Testis (tissue), 2 donors: ENCODE results near the gene ALG14.

ENCODE experiments used
- CTCF ChIP-seq, 3 experiments: fragments of 450-650 bp in 2 of 3; fragments of 200-600 bp in 1 of 3; sonication (generic) in 1 of 3; IDR thresholded peaks; one replicate each; pipeline ENCODE4 v1.5.1; 2016 to 2019; ENCODE audit warnings: antibody characterized with exemption in 3 of 3, mild to moderate bottlenecking in 2 of 3, moderate library complexity in 1 of 3
- POLR2A ChIP-seq: fragments of 450-650 bp; IDR thresholded peaks from one replicate; pipeline ENCODE4 v1.6.1; 2017; ENCODE audit warnings: antibody characterized with exemption, mild to moderate bottlenecking, moderate library complexity

DNA sequence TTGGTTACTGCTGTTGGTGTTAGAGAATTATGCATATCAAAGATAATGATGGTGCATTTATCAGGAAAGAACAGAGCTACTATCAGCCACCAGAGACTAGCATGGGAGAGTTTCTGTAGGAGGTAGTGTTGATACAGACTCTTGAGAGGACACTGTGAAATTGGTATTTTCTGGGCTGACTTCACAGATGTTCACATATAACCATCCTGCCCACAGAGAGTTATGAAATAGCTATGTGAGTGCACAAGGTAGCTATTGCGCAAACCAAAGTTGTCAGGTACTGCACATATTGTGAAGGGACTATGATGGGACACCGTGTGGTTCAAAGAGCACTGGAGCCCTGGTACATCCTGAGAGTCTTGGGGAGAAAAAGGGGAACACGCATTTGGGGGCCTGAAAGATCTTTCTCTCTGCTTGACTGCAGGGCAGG is 43.0 kb upstream of the ALG14 start:
- TF ChIP-seq CTCF (IDR thresholded peaks at IDR 0.05) (no peak), POLR2A (no peak)
